Osteoblast (primary cell): ENCODE data around the gene SCARF2. TPM values are rescaled to one million over a fixed set of nuclear protein-coding genes. Genes with fewer than 3 reads are reported as not detected.

Source experiments
- DNase-seq: peaks from one replicate; pipeline ENCODE4 v3.0.0; 2011; ENCODE audit warnings: low spot score, mixed read lengths; ENCODE audit not compliant: insufficient read length; ENCODE audit errors: missing footprints
- H2AFZ ChIP-seq: 2 replicates; pipeline ENCODE4 v1.6.0; 2011; ENCODE audit warnings: mild to moderate bottlenecking, low read length
- H3K27ac ChIP-seq: 2 replicates; pipeline ENCODE4 v1.5.1; 2011; ENCODE audit warnings: mild to moderate bottlenecking, low read depth, low read length, moderate library complexity
- H3K27me3 ChIP-seq: 2 replicates; pipeline ENCODE4 v1.6.0; 2012; ENCODE audit warnings: mild to moderate bottlenecking, control low read depth, inconsistent platforms, low read length, moderate library complexity; ENCODE audit not compliant: insufficient read depth
- H3K36me3 ChIP-seq: 2 replicates; pipeline ENCODE4 v1.5.1; 2011; ENCODE audit warnings: mild to moderate bottlenecking, low read length, control low read depth, moderate library complexity; ENCODE audit not compliant: insufficient read depth
- H3K4me1 ChIP-seq: 2 replicates; pipeline ENCODE4 v1.5.1; 2011; ENCODE audit warnings: mild to moderate bottlenecking, low read length, control low read depth, moderate library complexity; ENCODE audit not compliant: insufficient read depth
- H3K4me2 ChIP-seq: 2 replicates; pipeline ENCODE4 v1.6.0; 2011; ENCODE audit warnings: mild to moderate bottlenecking, low read length; ENCODE audit not compliant: insufficient read depth
- H3K4me3 ChIP-seq: fragments of 200-600 bp; sonication (generic); 3 replicates; pipeline ENCODE4 v1.5.1; 2012; ENCODE audit warnings: mild to moderate bottlenecking, low read length, inconsistent platforms; ENCODE audit not compliant: insufficient read depth
- H3K79me2 ChIP-seq: 2 replicates; pipeline ENCODE4 v1.6.0; 2012; ENCODE audit warnings: mild to moderate bottlenecking, low read length, control low read depth, inconsistent platforms; ENCODE audit not compliant: insufficient read depth
- H3K9me3 ChIP-seq: 2 replicates; pipeline ENCODE4 v1.5.1; 2011; ENCODE audit warnings: low read depth, low read length, control low read depth
- H4K20me1 ChIP-seq: 2 replicates; pipeline ENCODE4 v1.6.0; 2012; ENCODE audit warnings: mild to moderate bottlenecking, low read length, control low read depth; ENCODE audit not compliant: insufficient read depth
- CTCF ChIP-seq: IDR thresholded peaks from 2 replicates; pipeline ENCODE4 v1.5.1; 2011; ENCODE audit warnings: mild to moderate bottlenecking, low read depth, low read length, moderate library complexity; ENCODE audit errors: extremely low read depth
- total RNA-seq: library from RNA; depleted of rRNA; stranded (reverse); fragments of >200 nt; gene quantifications from 2 replicates; pipeline ENCODE4 v1.2.3, GENCODE V29; 2012

The SCARF2 gene
- total RNA-seq, 1 donor: 23.9 TPM

DNA sequence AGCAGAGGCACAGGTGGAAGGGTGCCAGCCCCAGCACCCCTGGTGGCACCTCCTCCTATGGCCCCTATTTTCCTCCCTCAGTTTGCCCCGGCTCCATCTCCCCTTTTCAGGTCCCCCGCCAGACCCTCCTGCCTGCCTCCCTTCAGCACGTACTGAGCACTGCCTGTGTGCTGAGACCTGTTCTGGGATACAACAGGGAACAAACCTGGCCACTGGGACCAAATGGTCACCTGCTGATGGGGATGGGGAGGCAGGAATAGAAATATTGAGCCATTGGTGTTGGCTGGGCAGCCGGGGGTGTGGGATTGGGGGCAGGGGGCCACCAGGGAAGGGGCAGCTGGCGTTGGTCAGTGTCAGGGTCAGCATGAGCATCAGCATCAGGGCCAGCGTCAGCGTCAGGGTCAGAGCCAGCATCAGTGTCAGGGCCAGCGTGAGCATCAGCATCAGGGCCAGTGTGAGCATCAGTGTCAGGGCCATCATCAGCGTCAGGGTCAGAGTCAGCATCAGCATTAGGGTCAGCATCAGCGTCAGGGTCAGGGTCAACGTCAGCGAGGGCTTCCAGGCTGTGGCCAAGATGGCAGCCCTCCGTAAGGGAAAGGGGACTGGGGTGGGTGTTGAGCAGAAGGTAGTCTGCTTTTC is 36.1 kb downstream of the SCARF2 start:
- H3K9me3 ChIP-seq: no peaks in the 10 kb centered on the region
- H2AFZ ChIP-seq: no peak overlapping the region
- TF ChIP-seq CTCF: no peak

DNA sequence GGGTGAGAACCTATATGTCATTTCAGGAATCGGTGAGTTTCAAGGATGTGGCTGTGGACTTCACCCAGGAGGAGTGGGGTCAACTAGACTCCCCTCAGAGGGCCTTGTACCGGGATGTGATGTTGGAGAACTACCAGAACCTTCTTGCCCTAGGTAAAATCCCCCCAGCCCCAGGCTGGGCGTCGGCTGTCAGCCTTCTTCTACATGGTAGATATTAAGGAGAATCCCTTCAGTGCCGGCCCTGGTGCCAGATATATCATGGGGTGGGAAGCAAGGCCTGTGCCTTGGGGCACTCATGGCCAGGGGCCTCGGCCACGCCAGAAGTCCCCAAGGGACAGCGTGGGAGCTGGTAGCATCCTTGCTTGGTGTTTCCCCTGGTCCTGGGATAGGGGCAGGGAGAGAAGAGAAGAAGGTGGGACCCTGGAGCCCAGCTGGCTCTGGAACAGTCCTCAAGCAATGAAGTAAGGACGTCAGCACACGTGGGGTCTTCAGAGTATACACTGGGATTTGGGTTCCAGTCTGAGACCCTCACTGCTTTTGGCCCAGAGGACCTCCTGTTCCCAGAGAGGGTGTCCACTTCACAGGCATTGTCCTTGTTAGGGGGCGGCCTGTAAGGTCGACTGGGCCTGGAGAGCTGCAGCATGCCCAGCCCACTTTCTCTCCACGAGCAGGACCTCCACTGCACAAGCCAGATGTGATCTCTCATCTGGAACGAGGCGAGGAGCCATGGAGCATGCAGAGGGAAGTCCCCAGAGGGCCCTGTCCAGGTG is 36.8 kb downstream of the SCARF2 start:
- TF ChIP-seq CTCF: no peak
- peaks cover 14% of the 10 kb centered on the region for H4K20me1 ChIP-seq
- peaks cover 6% of the 10 kb centered on the region for H3K4me1 ChIP-seq
- peaks cover 16% of the 10 kb centered on the region for H3K79me2 ChIP-seq
- H3K9me3 ChIP-seq: no peaks in the 10 kb centered on the region
- H2AFZ ChIP-seq: no peak overlapping the region
- no peak for DNase-seq
- H3K27me3 ChIP-seq: no peaks in the 10 kb centered on the region
- peaks cover 5% of the 10 kb centered on the region for H3K36me3 ChIP-seq
- no peak overlapping the region for H3K4me3 ChIP-seq
- H3K27ac ChIP-seq: no peak overlapping the region
- no peak overlapping the region for H3K4me2 ChIP-seq

More for the DNA sequence above, 36.1 kb downstream of the SCARF2 start:
- Histone ChIP-seq H4K20me1 (peaks cover 14% of the 10 kb centered on the region), H3K4me2 (no peak overlapping the region), H3K36me3 (peaks cover 10% of the 10 kb centered on the region), H3K4me3 (no peak overlapping the region), H3K27me3 (no peaks in the 10 kb centered on the region), H3K79me2 (peaks cover 16% of the 10 kb centered on the region), H3K4me1 (peaks cover 2% of the 10 kb centered on the region), H3K27ac (no peak overlapping the region)
- DNase-seq: no peak

DNA sequence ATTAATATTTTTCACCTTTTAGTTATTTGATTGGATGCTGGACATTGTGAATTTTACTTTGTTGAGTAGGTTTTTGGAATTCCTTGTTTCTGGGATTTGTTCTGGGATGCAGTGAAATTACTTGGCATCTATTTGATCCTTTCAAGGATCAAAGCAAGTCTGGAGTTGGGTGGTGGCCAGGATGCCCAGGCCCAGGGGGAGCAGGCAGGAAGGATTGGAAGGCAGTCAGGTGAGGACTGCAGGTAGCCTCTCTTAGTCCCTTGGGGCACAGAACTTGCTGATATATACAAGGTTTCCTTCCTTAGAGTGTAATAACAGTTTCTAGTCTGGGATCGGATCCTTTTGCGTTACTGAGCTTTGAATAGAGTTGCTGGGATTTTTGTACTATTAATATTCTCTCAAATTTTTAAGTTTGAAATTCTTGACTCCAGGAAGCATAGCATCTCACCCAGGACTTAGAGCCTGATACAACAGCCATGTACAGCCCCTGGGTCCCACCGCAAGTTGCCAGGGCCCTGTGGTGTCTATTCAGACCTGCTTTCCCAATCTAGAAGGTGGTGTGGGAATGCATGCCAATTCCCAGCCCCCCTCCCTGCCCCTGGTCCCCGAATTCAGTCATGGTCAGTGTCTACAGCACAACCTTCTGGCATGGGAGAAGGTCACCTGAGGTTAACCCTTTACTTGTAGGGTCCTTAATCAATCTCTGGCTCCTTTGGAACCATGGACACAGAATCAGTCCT is 37.6 kb downstream of the SCARF2 start:
- no peaks in the 10 kb centered on the region for H3K9me3 ChIP-seq
- H3K79me2 ChIP-seq: peaks cover 20% of the 10 kb centered on the region
- H3K4me3 ChIP-seq: no peak overlapping the region
- H3K27me3 ChIP-seq: no peaks in the 10 kb centered on the region
- no peak for DNase-seq
- no peak overlapping the region for H3K4me2 ChIP-seq
- no peak overlapping the region for H3K27ac ChIP-seq
- no peak for TF ChIP-seq CTCF
- H4K20me1 ChIP-seq: peaks cover 14% of the 10 kb centered on the region
- H3K4me1 ChIP-seq: peaks cover 6% of the 10 kb centered on the region
- peaks cover 5% of the 10 kb centered on the region for H3K36me3 ChIP-seq
- no peak overlapping the region for H2AFZ ChIP-seq

- H2AFZ ChIP-seq: no peak overlapping the region
- no peak overlapping the region for H3K4me3 ChIP-seq
- peaks cover 9% of the 10 kb centered on the region for H3K4me1 ChIP-seq
- H3K27ac ChIP-seq: no peak overlapping the region
- H3K4me2 ChIP-seq: no peak overlapping the region
- no peaks in the 10 kb centered on the region for H3K9me3 ChIP-seq
- peaks cover 24% of the 10 kb centered on the region for H3K79me2 ChIP-seq
- DNase-seq: no peak
- no peak for TF ChIP-seq CTCF
- peaks cover 14% of the 10 kb centered on the region for H4K20me1 ChIP-seq
- no peaks in the 10 kb centered on the region for H3K27me3 ChIP-seq
- no peaks in the 10 kb centered on the region for H3K36me3 ChIP-seq
Measured at GRCh38 chr22:20398420-20398819, 39.2 kb downstream of the SCARF2 start.
